MG63 (cell line): ENCODE data around the gene CYP4F2. TPM values are rescaled to one million over a fixed set of nuclear protein-coding genes. Genes with fewer than 3 reads are reported as not detected.
A peak's percentile ranks its signal among the peaks of the same experiment; 100 is the strongest.
"Not testable (repeated sequence)": the region's sequence is repeated elsewhere in the genome, so short reads cannot be mapped to it uniquely, and the experiment has no call there.

Experiments
- DNase-seq: peaks from one replicate; pipeline ENCODE4 v3.0.0-alpha.2; 2020
- H3K27me3 ChIP-seq: fragments of 250-450 bp; sonication (Bioruptor Pico); 2 replicates; pipeline ENCODE4 v1.5.1; 2020; ENCODE audit warnings: mild to moderate bottlenecking, moderate library complexity
- H3K36me3 ChIP-seq: fragments of 250-450 bp; sonication (Bioruptor Pico); 2 replicates; pipeline ENCODE4 v1.5.1; 2020; ENCODE audit warnings: mild to moderate bottlenecking, moderate library complexity
- H3K4me3 ChIP-seq: fragments of 250-450 bp; sonication (Bioruptor Pico); 2 replicates; pipeline ENCODE4 v1.5.1; 2020; ENCODE audit warnings: mild to moderate bottlenecking, moderate library complexity
- H3K9me3 ChIP-seq: fragments of 250-450 bp; sonication (Bioruptor Pico); 2 replicates; pipeline ENCODE4 v1.5.1; 2020; ENCODE audit warnings: mild to moderate bottlenecking, moderate library complexity
- total RNA-seq: library from RNA; depleted of rRNA; stranded (reverse); fragments of >200 nt; shearing (Covaris generic); gene quantifications from 2 replicates; pipeline ENCODE4 v1.2.3, GENCODE V29; 2014; ENCODE audit warnings: low replicate concordance; rRNA removed

Gene CYP4F2
- total RNA-seq, 1 experiment from 2014 or later: not detected

- H3K4me3 ChIP-seq, H3K9me3 ChIP-seq, H3K36me3 ChIP-seq, DNase-seq: not testable (repeated sequence)
- H3K27me3 ChIP-seq: peaks cover 16% of the 10 kb centered on the region
Observed at GRCh38 chr19:15839888-15840287, 58.0 kb downstream of the CYP4F2 start.

- no peaks in the 10 kb centered on the region for H3K9me3 ChIP-seq
- no peaks in the 10 kb centered on the region for H3K36me3 ChIP-seq
- peaks cover 6% of the 10 kb centered on the region for H3K27me3 ChIP-seq
- DNase-seq: no peak
- no peak overlapping the region for H3K4me3 ChIP-seq
Observed at GRCh38 chr19:15838351-15838750, 59.5 kb downstream of the CYP4F2 start.

- Histone ChIP-seq H3K9me3 (no peaks in the 10 kb centered on the region), H3K27me3 (peaks cover 4% of the 10 kb centered on the region; the same call in 1 of the 2 replicates), H3K36me3 (no peaks in the 10 kb centered on the region), H3K4me3 (peak overlapping the region; percentile 78)
- no peak for DNase-seq
Observed at GRCh38 chr19:15837221-15837731, 60.6 kb downstream of the CYP4F2 start.

GRCh38 chr19:15836330-15837220, 61.3 kb downstream of the CYP4F2 start:
- H3K9me3 ChIP-seq: no peaks in the 10 kb centered on the region
- H3K36me3 ChIP-seq: no peaks in the 10 kb centered on the region
- peaks cover 7% of the 10 kb centered on the region; the same call in 1 of the 2 replicates for H3K27me3 ChIP-seq
- DNase-seq: peak; percentile 99
- H3K4me3 ChIP-seq: peak overlapping the region; percentile 78

GRCh38 chr19:15835565-15836329, 62.1 kb downstream of the CYP4F2 start:
- H3K4me3 ChIP-seq: peak overlapping the region; percentile 78
- not testable (repeated sequence) for DNase-seq, H3K36me3 ChIP-seq, H3K9me3 ChIP-seq
- H3K27me3 ChIP-seq: peaks cover 14% of the 10 kb centered on the region

- peaks cover 25% of the 10 kb centered on the region for H3K27me3 ChIP-seq
- not testable (repeated sequence) for H3K36me3 ChIP-seq, DNase-seq, H3K4me3 ChIP-seq, H3K9me3 ChIP-seq
Observed at GRCh38 chr19:15834232-15834631, 63.6 kb downstream of the CYP4F2 start.

- Histone ChIP-seq H3K27me3 (peaks cover 42% of the 10 kb centered on the region), H3K9me3 (no peaks in the 10 kb centered on the region), H3K36me3 (no peaks in the 10 kb centered on the region), H3K4me3 (no peak overlapping the region)
- no peak for DNase-seq
Observed at GRCh38 chr19:15831626-15832025, 66.2 kb downstream of the CYP4F2 start.

GRCh38 chr19:15829786-15830185, 68.1 kb downstream of the CYP4F2 start:
- H3K9me3 ChIP-seq: no peaks in the 10 kb centered on the region
- no peak overlapping the region for H3K4me3 ChIP-seq
- H3K36me3 ChIP-seq: no peaks in the 10 kb centered on the region
- no peak for DNase-seq
- H3K27me3 ChIP-seq: peaks cover 44% of the 10 kb centered on the region

- DNase-seq: no peak
- H3K9me3 ChIP-seq: no peaks in the 10 kb centered on the region
- H3K4me3 ChIP-seq: no peak overlapping the region
- peaks cover 44% of the 10 kb centered on the region for H3K27me3 ChIP-seq
- H3K36me3 ChIP-seq: no peaks in the 10 kb centered on the region
Observed at GRCh38 chr19:15829306-15829698, 68.6 kb downstream of the CYP4F2 start.

- not testable (repeated sequence) for H3K4me3 ChIP-seq, DNase-seq, H3K9me3 ChIP-seq, H3K36me3 ChIP-seq
- peaks cover 44% of the 10 kb centered on the region for H3K27me3 ChIP-seq
Observed at GRCh38 chr19:15828611-15829305, 69.1 kb downstream of the CYP4F2 start.

GRCh38 chr19:15828121-15828610, 69.7 kb downstream of the CYP4F2 start:
- Histone ChIP-seq H3K27me3 (peaks cover 44% of the 10 kb centered on the region), H3K4me3 (no peak overlapping the region), H3K9me3 (no peaks in the 10 kb centered on the region), H3K36me3 (no peaks in the 10 kb centered on the region)
- no peak for DNase-seq

Other genes with a start within 250 kb of the CYP4F2 start
- not detected in 2 replicates for gene CYP4F12, start 225.0 kb downstream of the CYP4F2 start, total RNA-seq
- gene OR10H2, start 170.1 kb downstream of the CYP4F2 start, total RNA-seq: not detected in 2 replicates
- gene OR10H3, start 160.1 kb downstream of the CYP4F2 start, total RNA-seq: not detected in 2 replicates
- gene OR10H5, start 110.4 kb downstream of the CYP4F2 start, total RNA-seq: not detected in 2 replicates
- not detected in 2 replicates for gene OR10H1, start 82.4 kb downstream of the CYP4F2 start, total RNA-seq
- gene CYP4F11, start 36.5 kb upstream of the CYP4F2 start, total RNA-seq: not detected in 2 replicates
- gene OR10H4, start 50.9 kb upstream of the CYP4F2 start, total RNA-seq: not detected in 2 replicates
- gene TPM4, start 178.4 kb upstream of the CYP4F2 start, total RNA-seq: 1,104 and 1,574 TPM in 2 replicates
- gene RAB8A, start 213.8 kb upstream of the CYP4F2 start, total RNA-seq: 134 and 149 TPM in 2 replicates
- not detected in 2 replicates for gene HSH2D, start 245.6 kb upstream of the CYP4F2 start, total RNA-seq